ENCODE measurements around the gene GTF2IRD1.
"Not testable (repeated sequence)": the region's sequence is repeated elsewhere in the genome, so short reads cannot be mapped to it uniquely, and the experiment has no call there.

Gene GTF2IRD1

DNA sequence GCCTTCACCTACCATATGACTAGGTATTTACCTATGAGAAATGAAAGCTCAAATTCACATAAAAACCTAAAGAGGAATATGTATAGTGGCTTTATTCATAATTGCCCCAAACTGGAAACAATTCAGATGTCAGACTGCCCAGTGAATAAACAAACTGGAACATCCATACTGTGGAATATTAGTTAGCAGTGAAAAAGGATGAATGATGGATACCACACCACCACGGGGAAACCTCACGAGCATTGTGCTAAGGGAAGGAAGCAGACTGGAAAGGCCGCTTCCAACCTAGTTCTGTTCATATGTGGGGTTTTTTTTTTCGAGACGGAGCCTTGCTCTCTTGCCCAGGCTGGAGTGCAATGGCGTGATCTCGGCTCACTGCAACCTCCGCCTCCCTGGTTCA, 16.8 kb downstream of the GTF2IRD1 start:
- no peak for DNase-seq (ENCODE audit: low read depth)

DNA sequence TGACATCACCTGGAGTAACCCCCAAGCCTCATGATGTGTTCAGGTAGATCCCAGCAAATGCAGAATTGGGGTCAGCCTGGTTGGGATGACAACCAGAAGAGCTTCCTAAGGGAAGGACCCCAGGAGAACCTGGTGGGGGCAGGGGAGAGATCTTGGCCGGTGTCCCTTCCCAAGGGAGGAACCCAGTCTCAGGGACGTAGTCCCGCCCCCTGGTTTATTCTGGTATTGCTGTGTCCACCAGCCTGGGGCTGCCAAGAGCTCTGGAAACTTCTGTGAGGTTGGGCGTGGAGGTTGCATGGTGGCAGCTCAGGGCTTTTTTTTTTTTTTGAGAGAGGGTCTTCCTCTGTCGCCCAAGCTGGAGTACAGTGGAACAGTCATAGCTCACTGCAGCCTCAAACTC, 19.4 kb downstream of the GTF2IRD1 start:
- DNase-seq (ENCODE audit: low read depth) = no peak

GRCh38 chr7:74474271-74474865, 20.7 kb downstream of the GTF2IRD1 start:
- no peak for DNase-seq (ENCODE audit: low read depth)

GRCh38 chr7:74475243-74475986, 21.7 kb downstream of the GTF2IRD1 start:
- no peak for DNase-seq (ENCODE audit: low read depth)

GRCh38 chr7:74475987-74476350, 22.3 kb downstream of the GTF2IRD1 start:
- DNase-seq (ENCODE audit: low read depth) = no peak

DNA sequence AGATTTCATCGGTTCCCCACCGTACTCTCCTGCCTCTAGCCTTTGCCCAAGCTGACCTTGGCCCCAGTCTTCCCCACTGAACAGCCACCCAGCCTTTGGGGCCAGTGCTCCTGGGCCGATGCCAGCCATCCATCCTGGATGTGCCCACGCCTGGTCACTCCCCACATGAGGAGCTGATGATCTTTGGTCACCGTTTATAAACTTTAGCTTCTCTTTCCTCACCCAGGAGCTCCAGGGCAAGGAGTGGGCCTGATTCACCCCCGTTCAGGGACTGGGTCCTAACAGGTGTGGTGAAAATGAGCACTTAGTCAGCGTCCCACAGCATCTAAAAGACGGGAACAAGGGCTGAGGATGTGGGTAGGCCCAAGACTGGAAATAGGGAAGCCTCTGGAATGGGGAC, 22.9 kb downstream of the GTF2IRD1 start:
- DNase-seq (ENCODE audit: low read depth) = no peak

- no peak for DNase-seq (ENCODE audit: low read depth)
Observed at GRCh38 chr7:74478671-74479065, 25.0 kb downstream of the GTF2IRD1 start.

DNA sequence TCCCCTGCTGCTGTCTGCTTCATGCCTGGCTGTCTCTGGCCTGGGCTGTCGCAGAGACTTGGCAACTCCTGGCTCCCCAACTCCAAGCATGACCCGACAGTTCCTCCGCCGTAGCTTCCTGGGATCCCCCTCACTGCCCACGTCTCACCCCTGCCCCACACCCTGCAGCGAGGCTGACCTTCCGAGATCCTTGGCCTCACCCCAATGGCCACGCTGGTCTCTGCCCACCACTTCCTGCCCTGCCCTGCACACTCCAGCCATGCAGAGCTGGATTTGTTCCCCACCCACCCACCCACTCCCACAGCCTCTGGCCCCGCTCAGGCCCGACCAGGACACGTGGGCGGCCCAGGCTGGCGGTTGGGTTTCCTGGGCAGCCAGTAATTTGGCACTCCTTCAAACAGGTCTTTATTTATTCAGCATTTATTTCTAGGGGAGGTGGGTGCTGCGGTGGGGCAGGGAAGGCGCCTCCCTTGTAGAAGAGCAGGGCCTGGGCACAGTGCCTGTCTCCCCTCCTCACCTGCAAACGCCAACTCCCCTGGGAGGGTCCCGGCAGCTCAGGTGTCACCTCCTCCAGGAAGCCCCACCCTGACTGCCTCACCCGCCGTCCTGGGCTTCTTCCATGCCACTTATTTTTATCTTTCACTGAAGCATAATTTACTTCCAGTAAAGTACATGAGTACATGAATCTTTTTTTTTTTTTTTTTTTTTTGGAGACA, 25.5 kb downstream of the GTF2IRD1 start:
- no peak for DNase-seq (ENCODE audit: low read depth)

DNA sequence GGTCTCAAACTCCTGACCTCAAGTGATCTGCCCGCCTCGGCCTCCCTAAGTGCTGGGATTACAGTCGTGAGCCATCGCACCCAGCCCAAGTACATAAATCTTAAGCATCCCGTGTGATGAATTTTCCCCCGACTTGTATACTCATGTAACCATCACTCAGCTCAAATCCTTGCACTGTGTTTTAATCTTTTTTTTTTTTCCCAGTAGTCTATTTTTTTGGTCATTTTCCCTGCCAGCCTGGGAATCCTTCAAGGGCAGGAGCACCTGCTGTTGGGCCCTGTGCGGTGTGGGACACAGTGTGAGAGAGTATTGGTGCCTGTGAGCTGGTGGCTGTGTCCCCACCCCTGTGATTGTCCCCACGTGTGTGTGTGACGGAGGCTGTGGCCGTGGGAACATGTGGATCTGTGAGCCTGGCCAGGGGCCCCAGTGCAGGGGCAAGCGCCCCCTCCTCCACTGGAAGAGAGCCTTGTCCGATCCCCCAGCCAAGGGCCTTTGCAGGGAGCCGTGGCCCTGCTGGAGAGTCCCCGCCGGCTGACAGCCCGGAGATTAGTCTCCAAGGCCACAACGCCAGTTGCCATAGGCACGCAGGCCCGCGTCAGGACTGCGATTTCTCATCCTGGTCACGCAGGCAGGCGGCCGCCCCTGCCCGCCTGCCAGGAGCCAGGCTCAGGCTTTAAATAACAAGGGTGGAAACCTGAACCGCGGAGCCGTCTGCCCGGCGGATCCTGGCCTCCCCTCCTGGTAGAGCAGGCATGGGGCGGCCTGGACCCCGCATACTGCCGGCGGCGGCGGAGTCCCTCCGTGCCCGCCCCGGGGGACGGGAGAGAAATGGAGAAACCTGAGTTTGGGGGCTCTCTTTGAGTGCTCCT, 26.5 kb downstream of the GTF2IRD1 start:
- DNase-seq (ENCODE audit: low read depth) = no peak

DNA sequence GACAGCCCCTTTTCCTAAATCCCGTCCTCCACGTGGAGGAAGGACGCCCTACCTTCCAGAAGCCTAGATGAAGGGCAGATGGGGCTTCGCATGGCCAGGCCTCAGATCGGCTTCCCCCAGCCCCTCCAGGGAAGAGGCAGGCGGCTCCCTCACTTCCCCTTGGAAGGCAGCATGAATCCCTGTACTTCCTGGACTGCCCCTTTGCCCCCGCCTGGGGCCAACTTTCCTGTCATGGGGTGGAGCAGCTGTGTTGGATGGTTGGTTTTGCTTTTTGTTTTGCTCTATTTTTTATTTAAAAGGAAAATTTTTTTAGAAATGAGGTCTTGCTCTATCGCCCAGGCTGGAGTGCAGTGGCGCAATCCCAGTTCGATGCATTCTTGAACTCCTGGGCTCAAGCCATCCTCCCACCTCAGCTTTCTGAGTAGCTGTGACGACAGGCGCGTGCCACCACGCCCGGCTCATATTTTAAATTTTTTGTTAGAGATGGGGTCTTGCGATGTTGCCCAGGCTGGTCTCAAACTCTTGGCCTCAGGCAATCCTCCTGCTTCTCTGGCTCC, 27.2 kb downstream of the GTF2IRD1 start:
- DNase-seq (ENCODE audit: low read depth) = no peak

DNA sequence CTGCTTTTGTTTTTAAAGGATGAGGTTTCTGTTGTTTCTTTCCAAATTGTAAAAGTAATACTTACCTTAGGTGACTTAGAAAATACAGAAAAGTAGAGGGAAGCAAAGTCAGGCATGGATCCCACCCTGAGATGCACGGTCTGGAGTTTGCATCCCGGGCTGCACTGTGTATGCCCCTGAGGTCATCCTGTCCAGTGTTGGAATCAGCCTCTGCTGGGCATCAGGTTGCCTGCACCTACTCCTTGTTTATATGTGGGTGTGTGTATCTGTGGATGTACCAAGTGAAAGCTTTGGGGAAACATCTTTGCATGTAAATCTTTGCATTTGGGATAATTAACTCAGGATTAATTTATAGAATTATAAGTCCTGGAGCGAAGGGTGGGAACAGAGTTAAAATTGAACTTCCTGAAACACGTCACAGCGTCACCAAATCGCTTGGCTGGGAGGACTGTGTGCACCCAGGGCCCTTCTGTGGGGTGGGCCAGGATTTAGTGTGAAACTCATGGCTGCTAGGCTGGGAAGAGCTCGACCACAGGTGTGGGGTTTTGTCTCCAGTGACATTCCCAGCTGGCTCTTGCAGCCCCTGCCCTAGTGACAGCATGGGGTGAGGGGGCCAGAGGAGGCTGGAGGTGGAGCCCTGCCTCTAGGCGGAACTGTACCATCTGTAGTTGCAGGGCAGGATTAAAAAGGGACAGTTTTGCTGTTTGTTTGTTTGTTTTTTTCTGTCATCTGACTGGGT, 27.9 kb downstream of the GTF2IRD1 start:
- no peak for DNase-seq (ENCODE audit: low read depth)

DNA sequence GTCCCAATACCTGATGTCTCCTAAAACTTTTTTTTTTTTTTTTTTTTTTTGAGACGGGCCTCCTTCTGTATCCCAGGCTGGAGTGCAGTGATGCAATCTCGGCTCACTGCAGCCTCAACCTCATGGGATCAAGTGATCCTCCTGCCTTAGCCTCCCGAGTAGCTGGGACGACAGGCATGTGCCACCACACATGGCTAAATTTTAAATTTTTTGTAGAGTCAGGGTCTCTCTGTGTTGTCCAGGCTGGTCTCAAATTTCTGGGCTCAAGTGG, 28.4 kb downstream of the GTF2IRD1 start:
- DNase-seq (ENCODE audit: low read depth) = no peak

- no peak for DNase-seq (ENCODE audit: low read depth)
Observed at GRCh38 chr7:74482629-74483401, 29.1 kb downstream of the GTF2IRD1 start.

DNA sequence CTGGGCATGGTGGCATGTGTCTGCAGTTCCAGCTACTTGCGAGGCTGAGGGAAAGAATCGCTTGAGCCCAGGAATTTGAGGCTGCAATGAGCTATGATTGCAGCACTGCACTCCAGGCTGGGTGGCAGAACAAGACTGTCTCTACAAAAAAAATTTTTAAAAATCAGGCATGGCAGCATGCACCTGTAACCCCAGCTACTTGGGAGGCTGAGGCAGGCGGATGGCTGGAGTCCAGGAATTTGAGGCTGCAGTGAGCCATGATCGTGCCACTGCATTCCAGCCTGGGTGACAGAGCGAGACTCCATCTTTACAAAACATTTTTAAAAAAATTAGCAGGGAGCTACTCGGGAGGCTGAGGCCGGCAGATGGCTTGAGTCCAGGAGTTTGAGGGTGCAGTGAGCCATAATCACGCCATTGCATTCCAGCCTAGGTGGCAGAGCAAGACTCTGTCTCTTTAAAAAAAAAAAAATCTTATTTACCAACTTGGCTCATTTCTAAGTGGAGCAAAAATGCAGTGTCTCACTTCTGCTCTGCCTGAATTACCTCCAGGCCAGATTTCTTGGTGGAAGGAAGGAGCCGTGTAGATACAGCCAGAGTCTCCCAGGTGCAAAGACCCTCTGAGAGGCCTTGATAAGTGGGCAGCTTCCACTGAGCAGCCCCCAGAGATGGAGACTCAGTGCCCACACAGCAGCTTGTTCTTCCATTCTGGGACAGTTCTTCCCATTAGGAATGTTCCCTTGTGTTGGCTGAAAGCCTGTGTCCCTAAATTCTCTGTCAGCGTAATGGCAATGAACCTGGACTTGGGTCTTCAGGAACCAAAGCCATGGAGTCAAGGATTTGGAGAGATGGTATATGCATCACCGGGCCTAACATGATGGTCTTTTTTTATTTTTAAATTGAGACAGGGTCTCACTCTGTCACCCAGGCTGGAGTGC, 30.0 kb downstream of the GTF2IRD1 start:
- DNase-seq (ENCODE audit: low read depth) = no peak

DNA sequence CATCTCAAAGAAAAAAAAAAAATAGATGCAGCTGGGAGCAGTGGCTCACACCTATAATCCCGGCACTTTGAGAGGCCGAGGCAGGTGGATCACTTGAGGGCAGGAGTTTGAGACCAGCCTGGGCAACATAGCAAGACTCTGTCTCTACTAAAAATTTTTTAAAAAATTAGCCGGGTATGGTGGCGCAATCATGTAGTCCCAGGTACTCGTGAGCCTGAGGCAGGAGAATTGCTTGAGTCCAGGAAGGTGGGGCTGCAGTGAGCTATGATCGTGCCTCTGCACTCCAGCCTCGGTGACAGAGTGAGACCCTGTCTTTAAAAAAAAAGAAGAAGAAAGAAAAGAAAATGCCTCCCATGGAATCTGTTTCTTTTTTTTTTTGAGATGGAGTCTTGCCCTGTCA, 31.9 kb downstream of the GTF2IRD1 start:
- no peak for DNase-seq (ENCODE audit: low read depth)

DNA sequence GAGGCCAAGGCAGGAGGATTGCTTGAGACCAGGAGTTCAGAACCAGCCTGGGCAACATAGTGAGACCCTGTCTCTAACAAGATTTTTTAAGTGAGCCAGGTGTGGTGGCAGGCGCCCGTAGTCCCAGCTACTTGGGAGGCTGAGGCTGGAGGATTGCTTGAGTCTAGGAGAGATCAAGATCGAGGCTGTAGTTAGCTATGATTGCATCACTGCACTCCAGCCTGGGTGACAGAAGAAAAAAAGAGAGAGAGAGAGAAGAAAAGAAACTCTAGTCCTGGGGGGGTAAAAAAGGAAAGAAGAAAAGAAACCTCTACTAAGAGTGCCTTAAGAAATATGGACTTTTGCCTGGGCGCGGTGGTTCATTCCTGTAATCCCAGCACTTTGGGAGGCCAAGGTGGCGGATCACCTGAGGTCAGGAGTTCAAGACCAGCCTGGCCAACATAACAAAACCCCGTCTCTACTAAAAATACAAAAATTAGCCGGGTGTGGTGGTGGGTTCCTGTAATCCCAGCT, 34.9 kb downstream of the GTF2IRD1 start:
- not testable (repeated sequence) for DNase-seq (ENCODE audit: low read depth)

- DNase-seq (ENCODE audit: low read depth) = no peak
Observed at GRCh38 chr7:74489997-74490945, 36.6 kb downstream of the GTF2IRD1 start.

DNA sequence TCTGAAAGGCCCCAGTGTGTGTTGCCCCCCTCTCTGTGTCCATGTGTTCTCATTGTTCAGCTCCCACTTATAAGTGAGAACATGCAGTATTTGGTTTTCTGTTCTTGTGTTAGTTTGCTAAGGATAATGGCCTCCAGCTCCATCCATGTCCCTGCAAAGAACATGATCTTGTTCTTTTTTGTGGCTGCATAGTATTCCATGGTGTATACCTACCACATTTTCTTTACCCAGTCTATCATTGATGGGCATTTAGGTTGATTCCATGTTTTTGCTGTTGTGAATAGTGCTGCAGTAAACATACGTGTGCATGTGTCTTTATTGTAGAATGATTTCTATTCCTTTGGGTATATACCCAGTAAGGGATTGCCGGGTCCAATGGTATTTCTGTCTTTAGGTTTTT, 37.8 kb downstream of the GTF2IRD1 start:
- DNase-seq (ENCODE audit: low read depth) = not testable (repeated sequence)

Data from activated T-cell treated with anti-CD3 and anti-CD28 coated beads for 1 hour (primary cell).